Lower leg skin (tissue), 3 donors: ENCODE data around the gene EP400.

Source experiments
- POLR2A ChIP-seq, 2 donors: fragments of 450-650 bp; IDR thresholded peaks; one replicate each; pipeline ENCODE4 v1.6.1; 2016 to 2017; ENCODE audit warnings: antibody characterized with exemption in 2 of 2, mild to moderate bottlenecking in 1 of 2, moderate library complexity in 1 of 2
- TF ChIP-seq, protein P1 (sequence below), 3 donors: fragments of 450-650 bp; IDR thresholded peaks; one replicate each; pipeline ENCODE4 v1.5.1; 2016; ENCODE audit warnings: antibody characterized with exemption in 3 of 3, mild to moderate bottlenecking in 3 of 3, moderate library complexity in 2 of 3

GRCh38 chr12:132028111-132028510 is 78.4 kb downstream of the EP400 start:
- no peak for TF ChIP-seq POLR2A (IDR thresholded peaks at IDR 0.05)
- TF ChIP-seq, protein P1, sequence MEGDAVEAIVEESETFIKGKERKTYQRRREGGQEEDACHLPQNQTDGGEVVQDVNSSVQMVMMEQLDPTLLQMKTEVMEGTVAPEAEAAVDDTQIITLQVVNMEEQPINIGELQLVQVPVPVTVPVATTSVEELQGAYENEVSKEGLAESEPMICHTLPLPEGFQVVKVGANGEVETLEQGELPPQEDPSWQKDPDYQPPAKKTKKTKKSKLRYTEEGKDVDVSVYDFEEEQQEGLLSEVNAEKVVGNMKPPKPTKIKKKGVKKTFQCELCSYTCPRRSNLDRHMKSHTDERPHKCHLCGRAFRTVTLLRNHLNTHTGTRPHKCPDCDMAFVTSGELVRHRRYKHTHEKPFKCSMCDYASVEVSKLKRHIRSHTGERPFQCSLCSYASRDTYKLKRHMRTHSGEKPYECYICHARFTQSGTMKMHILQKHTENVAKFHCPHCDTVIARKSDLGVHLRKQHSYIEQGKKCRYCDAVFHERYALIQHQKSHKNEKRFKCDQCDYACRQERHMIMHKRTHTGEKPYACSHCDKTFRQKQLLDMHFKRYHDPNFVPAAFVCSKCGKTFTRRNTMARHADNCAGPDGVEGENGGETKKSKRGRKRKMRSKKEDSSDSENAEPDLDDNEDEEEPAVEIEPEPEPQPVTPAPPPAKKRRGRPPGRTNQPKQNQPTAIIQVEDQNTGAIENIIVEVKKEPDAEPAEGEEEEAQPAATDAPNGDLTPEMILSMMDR (IDR thresholded peaks at IDR 0.05) = no peak
